GM23338 (cell line): ENCODE data around the gene GHR. TPM values are rescaled to one million over a fixed set of nuclear protein-coding genes. Genes with fewer than 3 reads are reported as not detected.

Experiments used
- ATAC-seq: fragments of 200-7000 bp; cut with Tn5 transposase; 3 replicates; pipeline ENCODE4 v1.9.1; 2020
- DNase-seq: peaks from one replicate; pipeline ENCODE4 v3.0.0-alpha.2; 2015; ENCODE audit warnings: low spot score
- H2AFZ ChIP-seq: fragments of 200-600 bp; sonication (generic); 2 replicates; pipeline ENCODE4 v1.8.0; 2016; ENCODE audit warnings: antibody characterized with exemption, mild to moderate bottlenecking, moderate library complexity
- H3F3A ChIP-seq: fragments of 200-600 bp; sonication (generic); replicated peaks from 2 replicates; pipeline ENCODE4 v1.8.0; 2017; ENCODE audit warnings: antibody characterized with exemption, mixed run types, low read depth
- H3K27ac ChIP-seq: fragments of 200-600 bp; sonication (generic); 2 replicates; pipeline ENCODE4 v1.6.1; 2016; ENCODE audit warnings: low read depth
- H3K27me3 ChIP-seq: fragments of 200-600 bp; sonication (generic); 2 replicates; pipeline ENCODE4 v1.8.0; 2016; ENCODE audit warnings: mild to moderate bottlenecking, mixed run types, moderate library complexity; ENCODE audit not compliant: insufficient read depth
- H3K36me3 ChIP-seq: fragments of 200-600 bp; sonication (generic); 2 replicates; pipeline ENCODE4 v1.8.0; 2016; ENCODE audit warnings: mild to moderate bottlenecking; ENCODE audit not compliant: insufficient read depth
- H3K4me1 ChIP-seq: fragments of 200-600 bp; sonication (generic); 2 replicates; pipeline ENCODE4 v1.8.0; 2016; ENCODE audit warnings: mild to moderate bottlenecking, moderate library complexity; ENCODE audit not compliant: insufficient read depth
- H3K4me2 ChIP-seq: fragments of 200-600 bp; sonication (generic); 2 replicates; pipeline ENCODE4 v1.7.1; 2017; ENCODE audit warnings: mixed run types
- H3K4me3 ChIP-seq: fragments of 200-600 bp; sonication (generic); 2 replicates; pipeline ENCODE4 v1.6.1; 2016; ENCODE audit warnings: mixed run types
- H3K79me2 ChIP-seq: fragments of 200-600 bp; sonication (generic); replicated peaks from 2 replicates; pipeline ENCODE4 v1.8.0; 2017; ENCODE audit warnings: mild to moderate bottlenecking; ENCODE audit not compliant: insufficient read depth
- H3K9me2 ChIP-seq: fragments of 200-600 bp; sonication (generic); 2 replicates; pipeline ENCODE4 v1.8.0; 2017; ENCODE audit not compliant: insufficient read depth
- H4K20me1 ChIP-seq: fragments of 200-600 bp; sonication (generic); replicated peaks from 2 replicates; pipeline ENCODE4 v1.8.0; 2017; ENCODE audit warnings: mild to moderate bottlenecking; ENCODE audit not compliant: insufficient read depth
- H3K27ac Mint-ChIP-seq: 2 replicates; pipeline ENCODE4 v1.8.0; 2020; ENCODE audit warnings: inconsistent platforms, mild to moderate bottlenecking, moderate library complexity, mixed read lengths
- H3K27me3 Mint-ChIP-seq: 3 replicates; pipeline ENCODE4 v1.8.0; 2022; ENCODE audit warnings: low read depth, mild to moderate bottlenecking, moderate library complexity, mixed read lengths, inconsistent platforms; ENCODE audit not compliant: insufficient read depth, poor library complexity
- H3K36me3 Mint-ChIP-seq: 3 replicates; pipeline ENCODE4 v1.8.0; 2021; ENCODE audit warnings: low read depth, mild to moderate bottlenecking, inconsistent platforms, moderate library complexity, mixed read lengths
- H3K4me1 Mint-ChIP-seq: 3 replicates; pipeline ENCODE4 v1.8.0; 2020; ENCODE audit warnings: mild to moderate bottlenecking, inconsistent platforms, mixed read lengths
- H3K4me3 Mint-ChIP-seq: 3 replicates; pipeline ENCODE4 v1.8.0; 2021; ENCODE audit warnings: moderate library complexity, mild to moderate bottlenecking, inconsistent platforms, mixed read lengths
- H3K9me3 Mint-ChIP-seq: 3 replicates; pipeline ENCODE4 v1.8.0; 2020; ENCODE audit warnings: moderate library complexity, mild to moderate bottlenecking, inconsistent platforms, mixed read lengths
- EZH2phosphoT487 ChIP-seq: fragments of 200-600 bp; sonication (generic); IDR thresholded peaks from one replicate; pipeline ENCODE4 v1.8.1; 2018; ENCODE audit warnings: antibody characterized with exemption; ENCODE audit not compliant: unreplicated experiment
- JUNB ChIP-seq: IDR thresholded peaks from one replicate; pipeline ENCODE4 v1.6.1; 2016; ENCODE audit warnings: antibody characterized with exemption; ENCODE audit not compliant: unreplicated experiment
- POLR2AphosphoS5 ChIP-seq: IDR thresholded peaks from 2 replicates; pipeline ENCODE4 v1.6.1; 2016; ENCODE audit warnings: antibody characterized with exemption, low read depth
- STAT1 ChIP-seq: IDR thresholded peaks from one replicate; pipeline ENCODE4 v1.6.1; 2016; ENCODE audit warnings: antibody characterized with exemption; ENCODE audit not compliant: unreplicated experiment
- ZNF114 ChIP-seq: fragments of 250-450 bp; sonication (Bioruptor Pico); IDR thresholded peaks from 2 replicates; pipeline ENCODE4 v1.5.0; 2020; ENCODE audit warnings: mild to moderate bottlenecking, moderate library complexity
- polyA plus RNA-seq: library from polyadenylated mRNA; unstranded; fragments of >200 nt; fragmentation: Nextera tagmentation; extraction: Ambion mirVana; gene quantifications from 2 replicates; pipeline ENCODE4 v1.2.1, GENCODE V29; 2016
- total RNA-seq: library from RNA; depleted of rRNA; stranded (reverse); fragments of >200 nt; shearing (Covaris generic); gene quantifications from 2 replicates; pipeline ENCODE4 v1.2.3, GENCODE V29; 2014
- TF ChIP-seq, protein P1 (sequence below), 2 experiments: fragments of 200-600 bp in 1 of 2; sonication (generic) in 1 of 2; conservative IDR thresholded peaks; 2 replicates each; pipeline versions ENCODE4 v1.5.1 to v1.6.1; 2016 to 2017; ENCODE audit warnings: antibody characterized with exemption in 2 of 2, low read depth in 2 of 2, mild to moderate bottlenecking in 2 of 2, moderate library complexity in 1 of 2

GHR gene
- total and polyA plus RNA-seq, 2 experiments from 2014 or later = 0.21 to 1.9 TPM

DNA sequence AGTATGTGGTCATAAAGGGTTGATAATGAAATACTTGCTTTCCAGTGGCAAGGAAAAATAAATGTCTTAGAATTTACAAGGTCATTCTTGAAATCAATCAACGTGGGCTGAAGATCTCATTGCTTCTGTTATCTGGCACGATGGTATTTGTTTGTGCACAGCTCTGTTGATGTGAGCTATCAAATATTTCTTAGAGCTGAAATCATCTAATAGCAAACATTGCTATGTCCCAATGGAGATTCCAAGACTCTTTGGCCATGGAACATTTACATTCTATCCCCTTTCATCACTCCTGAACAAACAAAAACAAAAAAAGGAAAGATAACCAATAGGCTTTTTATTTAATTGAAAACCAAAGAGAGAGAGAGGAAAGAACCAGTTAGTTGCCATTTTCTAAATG, 221.9 kb downstream of the GHR start:
- ATAC-seq = no peak
- TF ChIP-seq POLR2AphosphoS5 = no peak
- DNase-seq = no peak
- Mint-ChIP-seq H3K36me3 (no peaks in the 10 kb centered on the region), H3K4me1 (no peaks in the 10 kb centered on the region), H3K9me3 (peaks cover under 1% of the 10 kb centered on the region; the same call in 2 of the 3 replicates), H3K27me3 (no peaks in the 10 kb centered on the region), H3K4me3 (no peak overlapping the region), H3K27ac (no peak overlapping the region)
- Histone ChIP-seq H2AFZ (no peak overlapping the region), H3K27me3 (no peaks in the 10 kb centered on the region), H3K9me2 (no peaks in the 10 kb centered on the region), H3K79me2 (no peaks in the 10 kb centered on the region), H3K36me3 (no peaks in the 10 kb centered on the region), H3K4me1 (no peaks in the 10 kb centered on the region), H3F3A (no peaks in the 10 kb centered on the region), H3K4me3 (no peak overlapping the region), H4K20me1 (no peaks in the 10 kb centered on the region), H3K27ac (no peak overlapping the region), H3K4me2 (no peak overlapping the region)

DNA sequence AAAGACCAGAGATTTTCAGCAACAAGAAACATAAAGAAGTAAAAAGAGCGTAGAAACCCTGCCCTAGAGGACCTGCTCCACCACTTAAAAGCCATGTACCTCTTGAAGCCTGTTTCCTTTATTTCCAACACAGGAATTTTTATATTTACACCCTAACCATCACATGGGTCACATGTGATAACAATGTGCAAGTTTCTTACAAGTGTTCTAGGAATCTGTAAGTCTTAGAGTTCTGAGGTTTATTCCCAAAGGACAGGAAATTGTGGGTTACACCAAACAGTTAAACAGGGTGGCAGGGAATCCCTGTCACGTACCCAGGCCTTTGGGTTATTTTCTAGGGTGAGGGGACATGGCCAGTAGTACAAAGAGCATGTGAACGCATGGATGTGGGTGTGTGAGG, 224.8 kb downstream of the GHR start:
- Mint-ChIP-seq H3K27me3 (no peaks in the 10 kb centered on the region), H3K9me3 (no peaks in the 10 kb centered on the region; the same call in 2 of the 3 replicates), H3K36me3 (no peaks in the 10 kb centered on the region), H3K27ac (peak overlapping the region; percentile 45; the same call in 1 of the 2 replicates), H3K4me1 (no peaks in the 10 kb centered on the region), H3K4me3 (no peak overlapping the region)
- TF ChIP-seq ZNF114 (CRISPR knock-in tag) (no peak), EZH2phosphoT487 (no peak), STAT1 (no peak), JUNB (no peak)
- TF ChIP-seq, protein P1, sequence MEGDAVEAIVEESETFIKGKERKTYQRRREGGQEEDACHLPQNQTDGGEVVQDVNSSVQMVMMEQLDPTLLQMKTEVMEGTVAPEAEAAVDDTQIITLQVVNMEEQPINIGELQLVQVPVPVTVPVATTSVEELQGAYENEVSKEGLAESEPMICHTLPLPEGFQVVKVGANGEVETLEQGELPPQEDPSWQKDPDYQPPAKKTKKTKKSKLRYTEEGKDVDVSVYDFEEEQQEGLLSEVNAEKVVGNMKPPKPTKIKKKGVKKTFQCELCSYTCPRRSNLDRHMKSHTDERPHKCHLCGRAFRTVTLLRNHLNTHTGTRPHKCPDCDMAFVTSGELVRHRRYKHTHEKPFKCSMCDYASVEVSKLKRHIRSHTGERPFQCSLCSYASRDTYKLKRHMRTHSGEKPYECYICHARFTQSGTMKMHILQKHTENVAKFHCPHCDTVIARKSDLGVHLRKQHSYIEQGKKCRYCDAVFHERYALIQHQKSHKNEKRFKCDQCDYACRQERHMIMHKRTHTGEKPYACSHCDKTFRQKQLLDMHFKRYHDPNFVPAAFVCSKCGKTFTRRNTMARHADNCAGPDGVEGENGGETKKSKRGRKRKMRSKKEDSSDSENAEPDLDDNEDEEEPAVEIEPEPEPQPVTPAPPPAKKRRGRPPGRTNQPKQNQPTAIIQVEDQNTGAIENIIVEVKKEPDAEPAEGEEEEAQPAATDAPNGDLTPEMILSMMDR (conservative IDR thresholded peaks at IDR 0.05; ENCODE audit: low read depth in 2 of 2) = no peak
- Histone ChIP-seq H3K36me3 (no peaks in the 10 kb centered on the region), H2AFZ (no peak overlapping the region), H3K79me2 (no peaks in the 10 kb centered on the region), H3K4me3 (no peak overlapping the region), H3K4me1 (no peaks in the 10 kb centered on the region), H4K20me1 (no peaks in the 10 kb centered on the region), H3K9me2 (no peaks in the 10 kb centered on the region), H3K27ac (no peak overlapping the region), H3K27me3 (no peaks in the 10 kb centered on the region), H3F3A (no peaks in the 10 kb centered on the region), H3K4me2 (no peak overlapping the region)
- DNase-seq = no peak
- no peak for ATAC-seq

DNA sequence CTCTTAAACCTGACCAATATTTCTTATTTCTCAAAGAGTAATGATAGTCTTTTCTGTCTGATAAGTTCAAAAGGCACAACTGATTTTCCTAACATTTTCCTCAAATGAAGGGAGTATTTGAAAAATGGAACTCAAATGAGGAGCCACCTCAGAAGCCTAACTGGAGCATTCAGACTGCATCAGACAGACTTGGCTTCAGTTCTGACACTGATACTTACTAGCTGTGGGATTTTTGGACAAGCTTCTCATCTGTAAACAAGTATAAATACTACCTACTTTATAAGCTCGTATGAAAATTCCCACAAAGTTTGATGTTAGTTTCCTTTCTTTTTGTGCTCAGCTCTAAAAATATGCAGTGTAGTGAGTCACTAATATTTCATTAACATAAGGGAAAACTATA, 225.7 kb downstream of the GHR start:
- Mint-ChIP-seq H3K36me3 (no peaks in the 10 kb centered on the region), H3K4me1 (no peaks in the 10 kb centered on the region), H3K27ac (no peak overlapping the region), H3K27me3 (no peaks in the 10 kb centered on the region), H3K9me3 (no peaks in the 10 kb centered on the region; the same call in 2 of the 3 replicates), H3K4me3 (no peak overlapping the region)
- Histone ChIP-seq H3K4me3 (no peak overlapping the region), H3K27ac (no peak overlapping the region), H3F3A (no peaks in the 10 kb centered on the region), H3K27me3 (no peaks in the 10 kb centered on the region), H2AFZ (no peak overlapping the region), H4K20me1 (no peaks in the 10 kb centered on the region), H3K79me2 (no peaks in the 10 kb centered on the region), H3K36me3 (no peaks in the 10 kb centered on the region), H3K9me2 (no peaks in the 10 kb centered on the region), H3K4me1 (no peaks in the 10 kb centered on the region), H3K4me2 (no peak overlapping the region)
- DNase-seq (no peak), ATAC-seq (no peak)
- TF ChIP-seq STAT1 = no peak
